Kasumi-1 (cell line): ENCODE results near the gene FBP2.

Experiments used
- DNase-seq, 2 experiments: peaks; one replicate each; lab custom pipeline; 2025; lab: John Stamatoyannopoulos, UW

The FBP2 gene

DNA sequence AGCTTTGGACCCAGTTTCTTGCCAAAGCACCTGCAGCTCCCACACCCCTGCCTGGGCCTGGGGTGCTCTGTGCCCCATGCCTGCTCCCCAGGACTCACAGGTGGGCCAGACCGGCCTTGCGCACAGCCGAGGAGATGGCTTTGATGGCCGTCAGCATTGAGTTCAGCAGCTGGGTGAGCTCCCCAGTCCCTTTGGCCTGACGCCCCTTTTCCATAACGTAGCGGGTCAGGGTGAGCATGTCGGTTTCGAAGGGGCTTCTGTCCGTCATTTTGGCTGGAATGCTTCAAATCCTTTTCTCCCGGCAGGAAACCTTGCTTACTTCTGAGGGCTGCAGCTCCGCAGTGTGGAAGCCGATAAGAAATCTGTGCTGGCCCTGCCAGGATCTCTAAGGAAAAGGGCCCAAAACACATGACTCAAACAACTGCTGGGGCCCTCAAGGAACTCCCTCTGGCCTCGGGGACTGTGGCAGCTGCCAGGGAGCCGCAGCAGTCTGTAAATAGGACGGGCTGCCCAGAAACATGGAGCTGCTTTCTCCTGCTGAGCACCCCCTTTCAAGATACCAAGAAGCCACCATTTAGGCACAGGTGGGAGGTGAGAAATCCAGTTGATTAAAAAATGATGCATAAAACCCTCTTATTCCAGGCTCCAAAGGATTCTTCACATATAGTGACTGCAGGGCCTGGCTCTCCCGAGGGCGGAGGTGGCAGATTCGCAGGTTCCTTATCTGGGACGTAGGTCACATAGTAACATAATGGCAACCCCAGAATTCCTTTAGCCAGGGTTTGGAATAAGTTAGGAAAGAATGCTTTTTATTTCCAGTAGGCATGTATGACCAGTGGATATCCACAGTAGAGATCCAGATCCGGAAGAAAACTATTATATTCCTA is at the start of gene FBP2:
FBP2 (minus strand) TSS at position 366 of the 887 bp plus-strand sequence; CDS start at position 268, 98 bp downstream.
- DNase-seq: no peak

DNA sequence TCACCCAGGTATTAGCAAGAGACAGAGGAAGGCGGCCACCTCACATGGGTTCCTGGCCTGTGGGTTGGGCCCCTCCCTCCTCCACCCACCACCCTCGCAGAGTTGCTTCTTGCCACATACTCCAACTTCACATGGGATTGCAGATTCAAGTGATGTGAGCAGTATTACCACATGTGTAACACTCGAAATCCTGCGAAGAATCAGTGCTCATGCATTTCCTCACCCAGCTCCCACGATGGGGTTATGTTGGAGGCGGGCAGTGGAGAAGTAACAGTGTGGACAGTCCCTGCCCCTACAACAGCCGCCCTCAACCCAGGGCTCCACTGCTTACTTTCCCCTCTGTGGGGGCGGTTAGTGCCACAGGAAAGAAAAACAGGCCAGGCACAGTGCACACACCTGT is 49.6 kb upstream of the FBP2 start:
- DNase-seq: no peak

DNA sequence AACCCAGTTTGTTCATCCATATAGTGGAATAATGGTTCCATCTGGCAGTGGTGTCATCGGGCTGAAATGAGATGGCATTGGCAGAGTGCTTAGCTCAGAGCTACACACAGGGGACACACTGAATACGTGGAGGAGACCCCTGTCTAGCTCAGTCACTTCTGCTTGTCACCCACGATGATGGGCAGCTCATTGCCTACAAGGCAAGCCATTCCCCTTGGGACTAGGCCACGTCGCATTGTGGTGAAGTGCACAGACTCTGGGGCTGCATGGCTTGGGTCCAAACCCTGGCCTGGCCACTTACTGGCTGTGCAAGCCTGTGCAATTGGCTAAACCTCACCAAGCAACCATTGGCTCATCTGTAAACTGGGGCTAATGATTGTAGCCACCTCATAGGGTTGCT is 48.9 kb upstream of the FBP2 start:
- no peak for DNase-seq

DNA sequence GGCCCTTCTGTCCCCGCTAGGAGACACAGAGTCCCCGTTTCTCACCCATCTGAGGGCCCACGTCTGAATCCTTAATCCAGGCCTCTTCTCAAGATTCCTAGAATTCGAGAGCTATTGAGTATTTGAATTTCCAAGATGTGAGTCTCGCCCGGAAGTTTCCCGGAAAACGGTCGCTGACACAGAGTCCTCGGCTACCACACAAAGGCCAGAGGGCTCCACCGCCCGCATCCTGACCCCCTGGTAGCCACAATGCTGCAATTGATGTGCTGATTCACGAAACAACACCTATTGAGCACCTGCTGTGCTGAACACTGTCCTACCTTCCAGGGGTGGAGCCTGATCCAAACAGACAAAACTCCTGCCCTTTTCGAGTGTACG is 46.4 kb upstream of the FBP2 start:
- DNase-seq: no peak

DNA sequence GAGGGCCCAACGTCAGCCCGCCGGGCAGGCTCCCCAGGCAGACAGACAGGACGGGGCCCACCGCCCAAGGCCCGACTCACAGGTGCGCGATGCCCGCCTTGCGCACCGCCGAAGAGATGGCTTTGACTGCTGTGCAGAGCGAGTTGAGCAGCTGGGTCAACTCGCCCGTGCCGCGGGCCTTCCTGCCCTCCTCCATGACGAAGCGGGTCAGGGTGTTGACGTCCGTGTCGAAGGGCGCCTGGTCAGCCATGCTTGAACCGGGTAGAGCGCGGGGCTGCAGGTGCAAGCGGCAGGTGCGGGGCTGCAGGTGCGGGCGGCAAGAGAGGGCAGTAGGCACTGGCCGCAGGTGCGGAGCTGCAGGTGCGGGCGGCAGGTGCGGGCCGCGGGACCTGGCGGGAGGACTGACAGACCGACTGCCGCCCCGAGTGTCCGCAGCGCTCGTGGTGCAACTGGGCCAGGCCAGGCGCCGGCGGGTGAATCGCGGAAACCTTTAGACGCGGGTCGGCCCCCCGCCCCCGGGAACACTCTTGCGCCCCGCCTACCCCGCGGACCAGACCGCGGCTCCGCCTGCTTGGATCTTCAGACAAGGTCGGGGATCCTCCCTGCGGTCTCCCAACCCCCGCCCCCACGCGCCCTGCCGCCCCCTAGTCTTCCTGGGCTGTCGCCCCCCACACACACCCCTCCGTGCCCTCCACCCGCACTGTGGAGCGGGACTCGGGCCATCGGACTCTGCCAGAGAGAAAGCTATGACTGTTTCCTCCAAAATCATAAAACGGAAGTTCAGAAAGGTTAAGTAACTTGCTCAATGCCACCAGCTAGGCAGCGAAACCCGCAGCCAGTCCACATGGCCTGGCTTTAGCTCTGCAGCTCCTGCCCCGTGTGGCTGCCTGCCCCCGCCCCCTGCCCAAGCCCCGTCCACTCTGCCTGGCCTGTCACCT is 45.7 kb upstream of the FBP2 start, which contains the start of gene FBP1:
FBP1 (minus strand) TSS at position 458 of the 938 bp plus-strand sequence; CDS start at position 250, 208 bp downstream.
- DNase-seq: peak; percentile 71 to 87

DNA sequence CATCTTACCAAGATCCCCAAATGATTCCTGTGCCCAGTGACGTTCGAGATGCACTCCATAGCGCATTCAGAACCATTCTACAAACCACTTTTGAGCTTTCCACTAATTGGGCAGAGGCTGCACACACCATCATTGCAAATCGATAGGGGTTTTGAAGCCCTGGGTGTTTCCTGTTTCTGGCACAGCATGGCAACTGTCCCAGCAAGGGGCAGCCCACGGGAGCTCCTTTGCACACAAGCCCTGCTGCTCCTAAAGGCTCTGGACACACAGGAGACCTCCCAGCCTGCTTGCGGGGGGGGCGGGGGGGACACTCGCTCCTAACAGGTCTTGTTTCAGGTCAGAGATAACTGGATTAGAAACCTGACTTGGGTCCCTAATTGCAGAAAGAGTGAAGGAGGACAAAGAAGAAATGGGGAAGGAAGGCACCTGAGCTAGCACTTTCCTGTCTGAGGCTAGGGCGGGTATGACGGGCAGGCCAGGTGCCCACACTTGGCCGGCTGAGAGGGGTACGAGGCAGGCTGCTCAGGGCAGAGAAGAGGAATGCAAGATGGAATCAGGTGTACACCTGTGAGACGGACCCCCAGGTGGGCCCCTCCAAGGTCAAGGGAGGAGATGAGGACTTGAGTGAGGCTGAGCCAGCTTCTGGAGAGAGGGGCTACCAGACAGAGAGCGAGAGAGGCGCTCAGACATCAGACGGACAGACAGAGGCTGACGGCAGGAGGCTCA is 44.9 kb upstream of the FBP2 start:
- DNase-seq: no peak

DNA sequence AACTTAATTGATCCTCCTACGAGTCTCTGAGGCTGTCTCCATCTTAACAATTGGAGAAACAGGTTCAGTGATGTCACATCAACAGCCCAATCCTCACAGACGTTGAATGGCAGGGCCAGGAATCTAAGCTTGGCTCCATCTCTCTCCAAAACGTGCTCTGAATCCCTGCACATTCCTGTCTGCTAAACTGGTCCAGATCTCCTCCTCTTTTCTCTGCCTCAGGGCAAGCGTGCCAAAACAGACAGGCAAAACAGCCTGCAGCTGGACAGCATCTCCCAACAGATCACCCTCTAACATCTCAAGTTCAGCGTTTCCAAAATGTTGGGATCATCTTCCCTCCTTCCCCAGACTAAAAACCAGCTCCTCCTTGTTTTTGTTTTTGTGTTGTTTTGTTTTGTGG is 39.1 kb upstream of the FBP2 start:
- DNase-seq: no peak

DNA sequence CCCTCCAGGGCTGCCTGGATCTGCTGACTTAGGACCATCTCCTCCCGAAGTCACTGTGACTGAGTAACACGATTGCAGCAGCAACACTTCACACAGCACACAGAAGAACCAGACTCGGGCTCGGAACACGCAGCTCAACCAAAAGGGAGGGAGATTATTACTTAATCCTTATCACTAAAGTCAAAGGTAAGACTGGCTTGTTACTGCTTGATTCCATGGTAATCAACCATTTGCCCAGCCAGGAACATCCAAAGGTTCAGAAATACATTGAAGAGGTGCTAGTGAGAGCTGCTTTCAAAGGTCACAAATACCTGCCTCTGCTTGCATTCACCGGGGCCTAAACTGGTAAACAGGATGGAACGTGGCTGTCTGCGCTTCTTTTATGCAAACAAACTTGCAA is 38.0 kb upstream of the FBP2 start:
- DNase-seq: no peak

DNA sequence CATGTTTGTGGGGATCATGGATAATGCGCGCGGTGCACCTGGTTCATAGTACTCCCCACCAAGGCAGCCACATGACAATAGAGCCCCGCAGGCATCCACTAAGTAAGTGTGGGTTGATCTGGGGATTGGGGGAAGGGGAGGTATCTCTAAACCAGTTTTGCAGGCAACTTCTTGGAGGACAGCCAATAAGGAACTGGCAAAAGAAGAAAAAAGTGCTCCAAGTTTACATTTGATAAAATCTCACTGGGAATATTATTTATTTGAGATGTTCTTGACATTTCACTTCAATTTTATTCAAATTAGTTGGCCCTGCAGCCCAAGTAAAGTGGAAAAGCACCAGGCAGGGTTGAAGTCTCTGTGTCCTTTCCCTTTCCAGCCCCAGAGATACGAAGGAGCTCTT is 37.2 kb upstream of the FBP2 start:
- DNase-seq: no peak

DNA sequence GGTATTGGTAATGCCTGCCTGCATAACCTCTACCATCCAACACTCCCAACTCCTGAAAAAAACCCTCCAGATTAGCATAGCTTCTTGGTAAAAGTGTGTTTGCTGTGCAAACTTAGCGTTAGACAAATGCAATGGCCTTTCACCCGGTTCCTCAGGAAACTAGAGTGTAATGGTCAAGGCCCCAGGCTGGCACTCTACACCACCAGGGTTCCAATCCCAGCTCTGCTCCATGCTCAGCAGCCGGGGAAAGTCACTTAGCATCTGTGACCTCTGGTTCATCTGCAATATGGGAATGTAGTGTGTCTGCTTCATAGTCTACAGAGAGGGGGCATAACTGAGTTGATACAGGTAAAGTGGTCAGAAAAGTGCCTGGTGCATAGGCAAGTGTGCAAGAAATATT is 36.7 kb upstream of the FBP2 start:
- DNase-seq: no peak

DNA sequence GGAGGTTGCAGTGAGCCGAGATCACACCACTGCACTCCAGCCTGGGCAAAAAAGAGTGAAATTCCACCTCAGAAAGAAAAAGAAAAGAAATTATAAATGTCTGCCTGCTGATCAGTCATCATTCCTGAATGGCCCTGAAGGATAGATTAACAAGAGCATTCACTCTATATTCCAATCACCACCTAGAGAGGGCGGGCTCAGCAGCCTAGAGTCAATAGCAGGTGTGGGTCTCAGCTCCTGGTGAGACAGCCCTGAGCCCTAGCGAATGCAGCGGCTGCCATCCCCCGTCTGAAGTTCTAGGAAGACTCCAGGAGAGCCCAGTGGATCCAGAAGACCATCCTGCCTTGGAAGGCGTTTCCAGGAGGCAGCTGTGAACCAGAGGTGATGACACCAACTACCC is 33.7 kb upstream of the FBP2 start:
- DNase-seq: no peak

DNA sequence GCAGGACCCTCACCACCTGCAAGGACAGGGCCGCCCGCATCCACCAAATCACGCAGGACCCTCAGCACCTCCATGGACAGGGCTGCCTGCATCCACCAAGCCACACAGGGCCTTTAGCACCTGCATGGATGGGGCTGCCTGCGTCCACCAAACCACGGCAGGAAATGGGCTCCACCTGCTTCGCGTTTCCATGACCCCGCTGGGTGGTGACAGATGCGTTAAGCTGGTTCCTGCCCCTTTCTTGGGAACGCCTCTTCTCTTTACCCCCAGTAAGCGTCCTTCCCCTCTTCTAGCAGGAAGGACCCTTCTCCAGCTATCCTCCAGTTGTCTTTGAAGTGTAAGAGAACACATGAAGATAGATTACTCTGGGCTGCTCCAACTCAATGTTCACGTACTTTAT is 32.2 kb upstream of the FBP2 start:
- no peak for DNase-seq

DNA sequence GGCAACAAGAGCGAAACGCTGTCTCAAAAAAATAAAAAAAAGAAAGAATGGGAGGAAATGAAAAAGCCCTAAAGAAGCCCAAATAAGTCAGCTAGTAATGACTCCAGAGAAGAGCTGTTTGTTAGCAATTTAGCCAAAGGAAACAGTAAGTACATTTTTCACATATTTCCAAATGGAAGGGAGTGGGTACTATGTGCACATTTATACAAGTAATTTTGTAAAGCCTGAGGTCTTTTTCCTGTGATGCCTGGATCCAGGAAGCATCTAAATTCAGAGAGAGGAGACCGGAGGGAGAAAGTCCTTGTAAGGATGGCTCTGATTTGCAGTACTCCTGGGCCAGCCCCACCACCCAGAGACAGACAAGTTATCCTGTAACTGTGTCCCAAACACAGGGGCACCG is 31.0 kb upstream of the FBP2 start:
- DNase-seq: no peak

DNA sequence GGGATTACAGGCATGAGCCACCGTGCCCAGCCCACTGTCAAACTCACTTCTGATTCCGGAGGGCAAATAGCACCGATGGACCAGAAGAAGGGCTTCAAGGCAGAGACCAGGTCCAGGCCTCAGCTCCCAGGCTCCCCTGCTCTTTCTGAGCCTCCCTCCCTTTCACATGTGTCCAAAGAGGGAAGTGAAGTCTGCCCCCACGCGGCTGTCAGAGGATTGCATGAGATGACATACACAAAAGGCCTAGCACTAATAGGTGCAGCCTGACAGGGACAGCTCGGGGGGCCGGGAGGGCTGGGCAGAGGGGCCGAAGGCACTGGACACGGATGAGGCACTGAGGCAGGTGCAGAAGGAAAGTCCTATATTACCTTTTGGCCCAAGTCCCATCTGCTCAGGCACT is 29.6 kb upstream of the FBP2 start:
- peak; percentile 65 to 66 for DNase-seq

DNA sequence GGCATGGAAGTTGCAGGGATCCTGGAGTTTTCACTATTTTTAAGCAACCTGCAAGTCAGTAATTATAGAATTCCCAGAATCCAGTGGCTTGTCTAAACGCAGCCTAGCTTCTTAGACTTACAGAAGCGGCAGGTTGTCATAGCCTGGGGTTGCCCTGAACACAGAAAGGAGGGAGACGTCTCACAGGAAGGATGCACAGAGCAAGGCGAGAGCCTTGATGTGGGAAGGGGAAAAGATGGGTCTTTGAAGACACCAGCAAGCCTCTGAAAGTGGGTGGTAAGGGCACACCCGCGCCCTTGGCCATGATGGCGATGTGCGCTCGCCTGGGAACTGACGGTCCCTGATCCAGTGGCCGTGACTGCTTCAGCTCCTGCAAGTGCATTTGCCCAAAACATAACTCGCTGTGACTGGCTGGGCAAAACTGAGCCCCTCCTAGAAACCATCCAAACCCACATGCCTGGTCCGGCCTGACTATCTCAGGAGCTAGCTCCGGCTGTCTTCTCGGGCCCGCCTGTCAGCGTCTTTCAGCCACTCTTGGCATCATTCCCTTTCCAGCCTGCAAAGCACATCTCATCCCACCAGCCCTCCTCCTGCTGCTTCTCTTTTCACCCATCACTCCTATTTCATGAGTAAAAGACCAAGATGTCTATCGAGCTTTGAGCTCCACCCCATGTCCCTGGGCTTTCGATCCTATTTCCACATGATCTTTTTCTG is 28.6 kb upstream of the FBP2 start:
- no peak for DNase-seq

DNA sequence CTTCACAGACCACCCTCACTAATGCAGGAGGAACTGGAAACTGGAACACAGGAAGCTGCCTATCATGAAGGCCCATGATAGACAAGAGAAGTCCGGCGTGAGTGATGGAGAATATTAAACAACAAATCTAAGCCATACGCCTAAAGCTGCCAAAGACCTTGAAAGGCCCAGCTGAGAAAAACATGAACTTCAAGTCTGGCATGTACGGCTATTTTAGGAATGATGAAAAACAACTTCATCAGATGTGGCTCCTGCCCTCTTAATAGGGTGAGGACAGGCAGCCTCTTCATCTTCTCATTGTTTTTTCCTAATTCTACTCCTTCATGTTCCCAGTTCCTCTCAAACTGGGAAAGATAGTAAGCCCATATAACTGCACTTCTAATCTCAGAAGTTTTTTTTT is 25.4 kb upstream of the FBP2 start:
- DNase-seq: no peak

DNA sequence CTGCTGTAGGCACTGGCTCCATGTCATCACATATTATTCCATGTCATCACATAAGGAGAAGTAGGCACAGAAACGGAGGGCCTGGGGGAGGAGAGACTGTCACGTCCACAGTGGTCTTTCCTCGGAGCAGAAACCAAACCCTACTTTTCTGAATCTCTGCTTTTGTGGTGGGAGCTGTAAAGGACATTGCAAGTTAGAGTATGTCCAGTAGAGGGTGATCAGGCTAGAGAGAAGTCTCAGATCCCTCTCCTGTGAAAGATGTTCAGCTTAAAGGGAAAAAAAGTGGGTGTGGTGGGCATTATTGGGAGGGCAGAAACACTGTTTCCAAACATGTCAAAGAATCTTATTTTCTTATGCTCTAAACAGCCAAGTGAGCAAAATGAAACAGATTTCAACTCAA is 19.4 kb upstream of the FBP2 start:
- peak in 1 of 2 experiments; percentile 2 for DNase-seq

DNA sequence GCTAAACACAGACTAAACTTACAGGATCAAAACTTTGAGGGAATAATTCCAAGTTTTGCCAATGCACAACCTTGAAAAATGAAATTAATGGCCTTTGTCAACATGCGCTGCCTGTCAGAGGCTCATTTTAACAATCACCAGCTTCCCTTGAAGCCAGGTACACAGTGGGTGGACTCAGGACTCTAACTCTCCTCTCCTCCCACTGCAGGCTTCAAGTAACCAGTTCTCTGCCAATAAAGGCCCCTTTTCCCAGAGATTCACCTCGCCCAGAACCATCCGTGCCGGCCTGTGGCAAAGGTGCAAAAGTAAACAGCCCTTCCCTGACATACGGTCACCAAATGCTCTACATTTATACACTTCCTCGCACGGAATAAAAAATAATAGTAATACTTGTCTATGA is 18.4 kb upstream of the FBP2 start:
- no peak for DNase-seq

DNA sequence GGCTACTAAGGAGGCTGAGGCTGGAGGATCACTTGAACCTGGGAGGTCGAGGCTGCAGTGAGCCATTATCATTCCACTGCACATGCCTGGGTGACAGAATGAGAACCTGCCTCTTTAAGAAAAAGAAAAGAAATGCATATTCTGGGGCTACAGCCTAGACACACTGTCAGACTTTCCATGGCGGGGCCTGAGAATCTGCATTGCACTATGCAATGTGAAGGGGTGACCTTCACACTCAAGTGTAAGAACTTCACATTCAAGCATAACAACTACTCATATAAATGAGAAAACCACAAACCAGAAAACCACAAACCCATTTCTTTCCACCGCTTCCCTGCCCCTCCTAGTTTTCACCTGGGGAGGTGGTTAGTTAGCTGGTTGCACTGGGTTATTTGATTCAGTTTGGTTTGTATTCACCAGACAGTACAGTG is 18.0 kb upstream of the FBP2 start:
- no peak for DNase-seq

DNA sequence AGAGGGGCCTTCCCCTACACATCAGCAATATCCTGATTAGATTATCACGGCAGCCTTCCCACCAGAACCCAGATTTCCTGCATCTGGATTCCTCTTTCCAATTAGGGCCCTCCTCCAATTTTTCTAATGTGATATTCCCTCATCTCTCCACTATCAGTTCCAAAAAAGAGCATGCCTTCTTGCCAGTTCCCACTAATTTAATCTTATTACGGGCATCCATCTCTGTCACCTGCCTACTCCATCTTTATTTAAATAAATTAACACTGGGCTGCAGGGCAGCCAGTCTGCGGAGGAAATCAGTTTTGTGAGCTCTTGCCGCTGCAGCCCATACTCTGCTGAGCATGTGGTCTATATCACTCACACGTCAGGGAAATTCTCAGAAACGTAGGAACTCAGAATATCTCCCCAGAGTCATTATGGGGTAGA is 16.6 kb upstream of the FBP2 start:
- no peak for DNase-seq

DNA sequence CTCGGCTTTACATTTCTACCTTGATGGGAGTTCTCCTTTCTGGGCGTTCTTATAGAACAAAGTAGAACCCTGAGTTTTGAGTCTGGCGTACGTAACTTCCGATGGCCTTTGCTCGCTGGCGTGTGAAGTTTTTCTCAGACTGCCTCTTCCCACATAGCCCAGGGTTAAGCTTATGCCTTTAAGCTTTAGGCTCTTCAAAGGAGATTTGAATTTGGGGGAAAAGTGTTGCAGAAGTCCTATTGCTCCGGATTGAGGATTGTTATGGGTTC is 13.7 kb upstream of the FBP2 start:
- DNase-seq: no peak
